Prostate gland (tissue), 2 donors: ENCODE results near the gene CTNS.

ENCODE experiments used
- CTCF ChIP-seq, 4 experiments: fragments of 200-600 bp in 2 of 4; fragments of 450-650 bp in 2 of 4; sonication (generic) in 2 of 4; IDR thresholded peaks; 1 replicate in 3 of 4; 2 replicates in 1 of 4; pipeline ENCODE4 v1.5.1; 2016 to 2019; ENCODE audit warnings: antibody characterized with exemption in 4 of 4, mild to moderate bottlenecking in 2 of 4, moderate library complexity in 2 of 4
- POLR2A ChIP-seq: fragments of 450-650 bp; IDR thresholded peaks from one replicate; pipeline ENCODE4 v1.6.1; 2016; ENCODE audit warnings: antibody characterized with exemption, mild to moderate bottlenecking

GRCh38 chr17:3678095-3678820, 41.7 kb downstream of the CTNS start:
- no peak for TF ChIP-seq CTCF (IDR thresholded peaks at IDR 0.05)
- TF ChIP-seq POLR2A: no peak
